C4-2B (cell line): ENCODE measurements around the gene TPCN2.

ENCODE experiments used
- CTCF ChIP-seq: fragments of 450-650 bp; conservative IDR thresholded peaks from 2 replicates; pipeline ENCODE4 v1.5.1; 2017; ENCODE audit warnings: mild to moderate bottlenecking
- ZFX ChIP-seq: fragments of 450-650 bp; IDR thresholded peaks from 2 replicates; pipeline ENCODE4 v1.6.1; 2017

- TF ChIP-seq CTCF: no peak
- TF ChIP-seq ZFX: no peak
Measured at GRCh38 chr11:69050592-69051380, 2.1 kb downstream of the TPCN2 start.
